Measurements from ENCODE around the gene TCF7. TPM values are rescaled to one million over a fixed set of nuclear protein-coding genes. Genes with fewer than 3 reads are reported as not detected.

TCF7 gene
- total and polyA plus RNA-seq, 4 donors, result 1.3 to 2.7 (median 2.2) TPM

- TF ChIP-seq, protein P1, sequence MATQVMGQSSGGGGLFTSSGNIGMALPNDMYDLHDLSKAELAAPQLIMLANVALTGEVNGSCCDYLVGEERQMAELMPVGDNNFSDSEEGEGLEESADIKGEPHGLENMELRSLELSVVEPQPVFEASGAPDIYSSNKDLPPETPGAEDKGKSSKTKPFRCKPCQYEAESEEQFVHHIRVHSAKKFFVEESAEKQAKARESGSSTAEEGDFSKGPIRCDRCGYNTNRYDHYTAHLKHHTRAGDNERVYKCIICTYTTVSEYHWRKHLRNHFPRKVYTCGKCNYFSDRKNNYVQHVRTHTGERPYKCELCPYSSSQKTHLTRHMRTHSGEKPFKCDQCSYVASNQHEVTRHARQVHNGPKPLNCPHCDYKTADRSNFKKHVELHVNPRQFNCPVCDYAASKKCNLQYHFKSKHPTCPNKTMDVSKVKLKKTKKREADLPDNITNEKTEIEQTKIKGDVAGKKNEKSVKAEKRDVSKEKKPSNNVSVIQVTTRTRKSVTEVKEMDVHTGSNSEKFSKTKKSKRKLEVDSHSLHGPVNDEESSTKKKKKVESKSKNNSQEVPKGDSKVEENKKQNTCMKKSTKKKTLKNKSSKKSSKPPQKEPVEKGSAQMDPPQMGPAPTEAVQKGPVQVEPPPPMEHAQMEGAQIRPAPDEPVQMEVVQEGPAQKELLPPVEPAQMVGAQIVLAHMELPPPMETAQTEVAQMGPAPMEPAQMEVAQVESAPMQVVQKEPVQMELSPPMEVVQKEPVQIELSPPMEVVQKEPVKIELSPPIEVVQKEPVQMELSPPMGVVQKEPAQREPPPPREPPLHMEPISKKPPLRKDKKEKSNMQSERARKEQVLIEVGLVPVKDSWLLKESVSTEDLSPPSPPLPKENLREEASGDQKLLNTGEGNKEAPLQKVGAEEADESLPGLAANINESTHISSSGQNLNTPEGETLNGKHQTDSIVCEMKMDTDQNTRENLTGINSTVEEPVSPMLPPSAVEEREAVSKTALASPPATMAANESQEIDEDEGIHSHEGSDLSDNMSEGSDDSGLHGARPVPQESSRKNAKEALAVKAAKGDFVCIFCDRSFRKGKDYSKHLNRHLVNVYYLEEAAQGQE (IDR thresholded peaks at IDR 0.05), result no peak
- TF ChIP-seq, protein P2, sequence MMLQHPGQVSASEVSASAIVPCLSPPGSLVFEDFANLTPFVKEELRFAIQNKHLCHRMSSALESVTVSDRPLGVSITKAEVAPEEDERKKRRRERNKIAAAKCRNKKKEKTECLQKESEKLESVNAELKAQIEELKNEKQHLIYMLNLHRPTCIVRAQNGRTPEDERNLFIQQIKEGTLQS (IDR thresholded peaks at IDR 0.05), result no peak
These were observed 61.5 kb downstream of the TCF7 start (continued) for GRCh38 chr5:134175921-134176510.

DNA sequence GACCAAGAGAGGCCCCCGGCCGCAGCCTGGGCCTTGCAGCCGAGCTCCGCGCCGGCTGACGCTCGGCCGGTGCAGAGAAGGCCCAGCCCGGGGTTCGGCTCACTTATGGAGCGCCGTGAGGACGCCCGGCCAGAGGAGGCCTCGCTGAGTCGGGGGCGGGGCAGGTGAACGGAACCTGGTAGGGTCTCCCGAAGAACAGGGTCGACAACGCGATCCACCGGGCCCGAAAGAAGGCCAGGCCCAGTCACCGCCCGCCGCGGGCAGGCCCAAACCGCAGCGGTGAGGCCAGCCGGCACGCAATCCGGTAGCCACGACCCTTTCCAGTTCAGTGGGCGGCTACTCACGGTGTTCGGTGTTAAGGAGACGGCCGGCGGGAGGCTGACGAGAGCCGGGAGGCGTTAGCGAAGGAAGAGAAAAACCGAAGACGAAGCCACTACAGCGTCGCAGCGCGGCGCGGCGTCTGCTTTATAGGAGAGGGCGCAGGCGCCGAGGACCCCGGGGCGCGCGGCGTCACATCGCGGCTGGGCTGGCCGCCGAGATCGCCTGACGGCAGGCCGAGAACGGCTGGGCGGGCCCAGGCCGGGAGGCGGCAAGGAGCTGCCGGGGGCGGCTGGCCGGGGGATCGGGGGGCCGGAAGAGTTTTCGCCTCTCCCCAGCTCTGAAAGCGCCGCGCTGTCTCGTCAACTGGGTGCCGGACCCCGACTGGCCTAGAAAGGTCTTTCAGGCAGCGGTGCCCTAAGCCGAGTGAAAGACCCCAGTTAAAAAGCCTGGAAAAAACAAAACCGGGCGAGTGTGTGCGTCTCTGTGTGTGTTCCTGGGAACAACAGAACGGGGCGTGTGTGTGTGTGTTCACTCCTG, 62.3 kb downstream of the TCF7 start, which contains the start of gene SKP1:
SKP1 (minus strand) TSS at position 440 of the 858 bp plus-strand sequence. CDS start 2,928 bp downstream, outside the sequence.
- peak; percentile 48 for TF ChIP-seq YY1 (IDR thresholded peaks at IDR 0.05)
- TF ChIP-seq, protein P1 (IDR thresholded peaks at IDR 0.05), result peak; percentile 85
- no peak for TF ChIP-seq HNF4G (IDR thresholded peaks at IDR 0.05)
- TF ChIP-seq SP1 (IDR thresholded peaks at IDR 0.05), result no peak
- peak; percentile 83 for TF ChIP-seq TAF1 (conservative IDR thresholded peaks at IDR 0.05)
- TF ChIP-seq FOXA2 (IDR thresholded peaks at IDR 0.05), result no peak
- Histone ChIP-seq H3K9me3 (ENCODE audit: control insufficient read depth in 4 of 4, low read length in 3 of 4) (no peaks in the 10 kb centered on the region), H3K27me3 (ENCODE audit: control insufficient read depth in 4 of 4, insufficient read depth in 4 of 4, low read length in 3 of 4) (no peaks in the 10 kb centered on the region), H3K27ac (ENCODE audit: low read depth in 1 of 2, low read length in 2 of 2) (peak within 1 kb of the TSS; percentile 99), H3K4me3 (ENCODE audit: low read depth in 1 of 3, low read length in 3 of 3) (peak within 1 kb of the TSS; percentile 90 to 98 (median 91)), H3K4me1 (ENCODE audit: control insufficient read depth in 4 of 4, insufficient read depth in 4 of 4, low read length in 3 of 4) (peaks cover 3 to 30% (median 18%) of the 10 kb centered on the region in 4 donors), H3K36me3 (ENCODE audit: control insufficient read depth in 4 of 4, insufficient read depth in 3 of 4, low read depth in 1 of 4, low read length in 3 of 4) (peaks cover 2 to 11% (median 8%) of the 10 kb centered on the region in 4 donors), H3K9ac (ENCODE audit: low read depth in 1 of 2, low read length in 2 of 2) (peak within 1 kb of the TSS; percentile 89 to 98)
- DNase-seq (ENCODE audit: low spot score), result peak; percentile 90
- WGBS, result under 1% methylated on average over 92 of the region's 92 CpGs

- peak; percentile 43 for DNase-seq (ENCODE audit: low spot score)
- Histone ChIP-seq H3K27ac (ENCODE audit: low read depth in 1 of 2, low read length in 2 of 2) (peak overlapping the region; percentile 99), H3K9me3 (ENCODE audit: control insufficient read depth in 4 of 4, low read length in 3 of 4) (no peaks in the 10 kb centered on the region), H3K4me1 (ENCODE audit: control insufficient read depth in 4 of 4, insufficient read depth in 4 of 4, low read length in 3 of 4) (peaks cover 3 to 30% (median 18%) of the 10 kb centered on the region in 4 donors), H3K36me3 (ENCODE audit: control insufficient read depth in 4 of 4, insufficient read depth in 3 of 4, low read depth in 1 of 4, low read length in 3 of 4) (peaks cover 0 to 5% (median 3%) of the 10 kb centered on the region in 4 donors), H3K4me3 (ENCODE audit: low read depth in 1 of 3, low read length in 3 of 3) (peak overlapping the region; percentile 73 to 98 (median 90)), H3K9ac (ENCODE audit: low read depth in 1 of 2, low read length in 2 of 2) (peak overlapping the region; percentile 89 to 98), H3K27me3 (ENCODE audit: control insufficient read depth in 4 of 4, insufficient read depth in 4 of 4, low read length in 3 of 4) (no peaks in the 10 kb centered on the region)
- 32% methylated on average over 29 of the region's 29 CpGs for WGBS
- TF ChIP-seq HNF4A (conservative IDR thresholded peaks at IDR 0.05), result no peak
- no peak for TF ChIP-seq EGR1 (IDR thresholded peaks at IDR 0.05; ENCODE audit: low read depth in 2 of 2)
- no peak for TF ChIP-seq YY1 (IDR thresholded peaks at IDR 0.05)
- no peak for TF ChIP-seq JUND (IDR thresholded peaks at IDR 0.05)
- no peak for TF ChIP-seq RXRA (IDR thresholded peaks at IDR 0.05)
- no peak for TF ChIP-seq FOXA1 (IDR thresholded peaks at IDR 0.05)
- TF ChIP-seq, protein P3, sequence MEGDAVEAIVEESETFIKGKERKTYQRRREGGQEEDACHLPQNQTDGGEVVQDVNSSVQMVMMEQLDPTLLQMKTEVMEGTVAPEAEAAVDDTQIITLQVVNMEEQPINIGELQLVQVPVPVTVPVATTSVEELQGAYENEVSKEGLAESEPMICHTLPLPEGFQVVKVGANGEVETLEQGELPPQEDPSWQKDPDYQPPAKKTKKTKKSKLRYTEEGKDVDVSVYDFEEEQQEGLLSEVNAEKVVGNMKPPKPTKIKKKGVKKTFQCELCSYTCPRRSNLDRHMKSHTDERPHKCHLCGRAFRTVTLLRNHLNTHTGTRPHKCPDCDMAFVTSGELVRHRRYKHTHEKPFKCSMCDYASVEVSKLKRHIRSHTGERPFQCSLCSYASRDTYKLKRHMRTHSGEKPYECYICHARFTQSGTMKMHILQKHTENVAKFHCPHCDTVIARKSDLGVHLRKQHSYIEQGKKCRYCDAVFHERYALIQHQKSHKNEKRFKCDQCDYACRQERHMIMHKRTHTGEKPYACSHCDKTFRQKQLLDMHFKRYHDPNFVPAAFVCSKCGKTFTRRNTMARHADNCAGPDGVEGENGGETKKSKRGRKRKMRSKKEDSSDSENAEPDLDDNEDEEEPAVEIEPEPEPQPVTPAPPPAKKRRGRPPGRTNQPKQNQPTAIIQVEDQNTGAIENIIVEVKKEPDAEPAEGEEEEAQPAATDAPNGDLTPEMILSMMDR (IDR thresholded peaks at IDR 0.05; ENCODE audit: low read depth, low read length, missing input control), result no peak
- no peak for TF ChIP-seq NR2F2 (IDR thresholded peaks at IDR 0.05)
- TF ChIP-seq, protein P4, sequence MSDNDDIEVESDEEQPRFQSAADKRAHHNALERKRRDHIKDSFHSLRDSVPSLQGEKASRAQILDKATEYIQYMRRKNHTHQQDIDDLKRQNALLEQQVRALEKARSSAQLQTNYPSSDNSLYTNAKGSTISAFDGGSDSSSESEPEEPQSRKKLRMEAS (IDR thresholded peaks at IDR 0.05), result no peak
- TF ChIP-seq GABPA (IDR thresholded peaks at IDR 0.05 in 1 of 2, conservative IDR thresholded peaks at IDR 0.05 in 1 of 2), result no peak
- TF ChIP-seq TAF1 (conservative IDR thresholded peaks at IDR 0.05), result no peak
These were observed 63.1 kb downstream of the TCF7 start for GRCh38 chr5:134177369-134178095.

All from liver (tissue), 9 donors.